ENCODE data around the gene ARHGAP25. TPM values are rescaled to one million over a fixed set of nuclear protein-coding genes. Genes with fewer than 3 reads are reported as not detected.

Gene ARHGAP25
- polyA plus RNA-seq, 3 donors, result 20.8 to 56.8 (median 36.3) TPM

DNA sequence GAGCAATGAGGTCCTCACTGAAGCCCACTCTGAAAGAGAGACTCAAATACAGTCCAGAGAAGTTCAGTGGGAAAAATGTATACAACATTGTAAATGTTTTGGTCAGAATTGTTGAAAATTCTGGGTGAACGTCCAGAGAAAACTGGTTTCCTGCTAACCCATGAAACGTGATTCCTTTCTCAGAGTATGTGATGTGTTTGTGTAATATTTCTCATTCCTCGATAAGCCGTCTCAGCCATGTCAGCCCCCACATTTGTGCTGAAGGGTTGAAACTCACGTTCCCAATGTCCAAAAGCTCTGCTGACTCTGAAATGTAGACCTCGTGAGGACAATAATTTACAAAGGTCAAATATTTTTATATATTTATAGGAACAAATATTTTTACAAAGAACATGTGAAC is 84.9 kb downstream of the ARHGAP25 start:
- peaks cover 93 to 98% of the 10 kb centered on the region in 2 donors for H3K36me3 Mint-ChIP-seq
- H3K9me3 Mint-ChIP-seq, result no peaks in the 10 kb centered on the region
- H3K27ac Mint-ChIP-seq, result peak overlapping the region in 3 of 7 donors; percentile 49 to 88 (median 83)
- H3K4me3 ChIP-seq (replicated peaks in 1 of 3; ENCODE audit: low read depth in 2 of 3, low read length in 3 of 3), result no peak overlapping the region
- intact Hi-C loops (cut with micrococcal nuclease), result no loop called here
- no peak overlapping the region for H3K4me3 Mint-ChIP-seq
- H3K27ac ChIP-seq (ENCODE audit: low read depth in 1 of 2, low read length in 2 of 2), result peak overlapping the region in 1 of 2 donors; percentile 33
- H3K27me3 ChIP-seq (ENCODE audit: control insufficient read depth in 2 of 2, insufficient read depth in 2 of 2, low read length in 2 of 2), result no peaks in the 10 kb centered on the region
- no peak overlapping the region for H3K4me2 ChIP-seq (replicated peaks; ENCODE audit: extremely low read depth, low read length, poor library complexity, severe bottlenecking)
- peaks cover 96 to 100% of the 10 kb centered on the region in 2 donors for H3K36me3 ChIP-seq (replicated peaks in 1 of 2; ENCODE audit: control insufficient read depth in 1 of 2, insufficient read depth in 2 of 2, low read length in 2 of 2)
- 97% methylated on average over 4 of the region's 6 CpGs for WGBS (ENCODE audit: insufficient coverage)
- H3K79me2 ChIP-seq (ENCODE audit: insufficient read depth, low read length), result peaks cover 30% of the 10 kb centered on the region
- no peak overlapping the region for H2AFZ ChIP-seq (ENCODE audit: insufficient read depth, low read depth, low read length, poor library complexity, severe bottlenecking)
- peaks cover 9% of the 10 kb centered on the region for H3K4me1 Mint-ChIP-seq
- H4K20me1 ChIP-seq (ENCODE audit: insufficient read depth, low read length), result peaks cover 30% of the 10 kb centered on the region
- TF ChIP-seq, protein P1, sequence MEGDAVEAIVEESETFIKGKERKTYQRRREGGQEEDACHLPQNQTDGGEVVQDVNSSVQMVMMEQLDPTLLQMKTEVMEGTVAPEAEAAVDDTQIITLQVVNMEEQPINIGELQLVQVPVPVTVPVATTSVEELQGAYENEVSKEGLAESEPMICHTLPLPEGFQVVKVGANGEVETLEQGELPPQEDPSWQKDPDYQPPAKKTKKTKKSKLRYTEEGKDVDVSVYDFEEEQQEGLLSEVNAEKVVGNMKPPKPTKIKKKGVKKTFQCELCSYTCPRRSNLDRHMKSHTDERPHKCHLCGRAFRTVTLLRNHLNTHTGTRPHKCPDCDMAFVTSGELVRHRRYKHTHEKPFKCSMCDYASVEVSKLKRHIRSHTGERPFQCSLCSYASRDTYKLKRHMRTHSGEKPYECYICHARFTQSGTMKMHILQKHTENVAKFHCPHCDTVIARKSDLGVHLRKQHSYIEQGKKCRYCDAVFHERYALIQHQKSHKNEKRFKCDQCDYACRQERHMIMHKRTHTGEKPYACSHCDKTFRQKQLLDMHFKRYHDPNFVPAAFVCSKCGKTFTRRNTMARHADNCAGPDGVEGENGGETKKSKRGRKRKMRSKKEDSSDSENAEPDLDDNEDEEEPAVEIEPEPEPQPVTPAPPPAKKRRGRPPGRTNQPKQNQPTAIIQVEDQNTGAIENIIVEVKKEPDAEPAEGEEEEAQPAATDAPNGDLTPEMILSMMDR (IDR thresholded peaks at IDR 0.05), result no peak
- no peak overlapping the region for H3K9ac ChIP-seq (ENCODE audit: insufficient read depth, low read length, poor library complexity, severe bottlenecking)
- H3K27me3 Mint-ChIP-seq (ENCODE audit: low read depth in 3 of 3), result no peaks in the 10 kb centered on the region
- H3K4me1 ChIP-seq (ENCODE audit: control insufficient read depth in 1 of 2, insufficient read depth in 2 of 2, low read length in 2 of 2), result peaks cover 0 to 28% of the 10 kb centered on the region in 2 donors
- no peaks in the 10 kb centered on the region for H3K9me3 ChIP-seq (replicated peaks in 1 of 2; ENCODE audit: control insufficient read depth in 1 of 2, insufficient read depth in 1 of 2, low read length in 2 of 2)
- no peak for DNase-seq

DNA sequence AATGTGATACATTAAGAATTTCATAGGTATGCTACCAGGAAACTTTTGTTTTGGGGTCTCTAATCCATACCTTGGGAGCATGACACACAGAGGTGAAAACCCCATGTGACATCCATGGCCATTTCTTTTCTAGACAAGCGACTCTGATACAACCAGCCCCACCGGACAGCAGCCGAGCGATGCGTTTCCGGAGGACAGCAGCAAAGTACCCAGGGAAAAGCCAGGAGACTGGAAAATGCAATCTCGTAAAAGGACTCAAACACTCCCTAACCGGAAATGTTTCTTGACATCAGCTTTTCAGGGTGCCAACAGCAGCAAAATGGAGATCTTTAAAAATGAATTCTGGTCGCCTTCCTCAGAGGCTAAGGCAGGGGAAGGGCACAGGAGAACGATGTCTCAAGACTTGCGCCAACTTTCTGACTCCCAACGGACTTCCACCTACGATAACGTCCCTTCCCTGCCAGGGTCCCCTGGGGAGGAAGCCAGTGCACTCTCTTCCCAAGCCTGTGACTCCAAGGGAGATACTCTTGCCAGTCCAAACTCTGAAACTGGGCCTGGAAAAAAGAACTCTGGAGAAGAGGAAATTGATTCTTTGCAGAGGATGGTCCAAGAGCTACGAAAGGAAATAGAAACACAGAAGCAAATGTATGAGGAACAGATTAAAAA is 87.7 kb downstream of the ARHGAP25 start:
- Mint-ChIP-seq H3K27me3 (ENCODE audit: low read depth in 3 of 3) (no peaks in the 10 kb centered on the region), H3K9me3 (no peaks in the 10 kb centered on the region), H3K4me1 (peaks cover 13% of the 10 kb centered on the region), H3K36me3 (peaks cover 92 to 98% of the 10 kb centered on the region in 2 donors), H3K4me3 (no peak overlapping the region), H3K27ac (peak overlapping the region; percentile 19 to 83 (median 50))
- Histone ChIP-seq H3K36me3 (replicated peaks in 1 of 2; ENCODE audit: control insufficient read depth in 1 of 2, insufficient read depth in 2 of 2, low read length in 2 of 2) (peaks cover 97 to 98% of the 10 kb centered on the region in 2 donors), H3K79me2 (ENCODE audit: insufficient read depth, low read length) (peaks cover 34% of the 10 kb centered on the region), H3K27ac (ENCODE audit: low read depth in 1 of 2, low read length in 2 of 2) (peak overlapping the region in 1 of 2 donors; percentile 34), H2AFZ (ENCODE audit: insufficient read depth, low read depth, low read length, poor library complexity, severe bottlenecking) (no peak overlapping the region), H3K4me3 (replicated peaks in 1 of 3; ENCODE audit: low read depth in 2 of 3, low read length in 3 of 3) (no peak overlapping the region), H3K27me3 (ENCODE audit: control insufficient read depth in 2 of 2, insufficient read depth in 2 of 2, low read length in 2 of 2) (no peaks in the 10 kb centered on the region), H4K20me1 (ENCODE audit: insufficient read depth, low read length) (peaks cover 20% of the 10 kb centered on the region), H3K9me3 (replicated peaks in 1 of 2; ENCODE audit: control insufficient read depth in 1 of 2, insufficient read depth in 1 of 2, low read length in 2 of 2) (no peaks in the 10 kb centered on the region), H3K4me1 (ENCODE audit: control insufficient read depth in 1 of 2, insufficient read depth in 2 of 2, low read length in 2 of 2) (peaks cover 0 to 8% of the 10 kb centered on the region in 2 donors), H3K9ac (ENCODE audit: insufficient read depth, low read length, poor library complexity, severe bottlenecking) (no peak overlapping the region), H3K4me2 (replicated peaks; ENCODE audit: extremely low read depth, low read length, poor library complexity, severe bottlenecking) (no peak overlapping the region)
- TF ChIP-seq, protein P1 (IDR thresholded peaks at IDR 0.05), result no peak
- DNase-seq, result no peak
- intact Hi-C loops (cut with micrococcal nuclease), result no loop called here
- WGBS (ENCODE audit: insufficient coverage), result 93% methylated on average over 15 of the region's 15 CpGs

Measured in CD14-positive monocyte (primary cell).